T-helper 17 cell (primary cell): ENCODE data around the gene SACS. TPM values are rescaled to one million over a fixed set of nuclear protein-coding genes. Genes with fewer than 3 reads are reported as not detected.

ENCODE experiments used
- ATAC-seq: fragments of 150-1000 bp; cut with Tn5 transposase; 2 replicates; pipeline ENCODE4 v1.10.0; 2021; ENCODE audit warnings: mild to moderate bottlenecking, moderate library complexity
- DNase-seq, 3 donors: peaks; one replicate each; pipeline versions ENCODE4 v3.0.0 to v3.0.0-alpha.2; 2020 to 2021
- H3K9me3 ChIP-seq: one replicate; pipeline ENCODE4 v1.7.0; 2013; ENCODE audit warnings: low read length, mild to moderate bottlenecking; ENCODE audit not compliant: control insufficient read depth, poor library complexity, severe bottlenecking
- H3K27ac Mint-ChIP-seq: one replicate; pipeline ENCODE4 v1.8.0; 2022; ENCODE audit warnings: mild to moderate bottlenecking, moderate library complexity, mixed read lengths
- H3K27me3 Mint-ChIP-seq: one replicate; pipeline ENCODE4 v1.8.0; 2022; ENCODE audit warnings: mixed read lengths
- H3K36me3 Mint-ChIP-seq: one replicate; pipeline ENCODE4 v1.8.0; 2022; ENCODE audit warnings: low read depth, mixed read lengths
- H3K4me1 Mint-ChIP-seq: one replicate; pipeline ENCODE4 v1.8.0; 2022; ENCODE audit warnings: mild to moderate bottlenecking, mixed read lengths
- H3K4me3 Mint-ChIP-seq: one replicate; pipeline ENCODE4 v1.8.0; 2022; ENCODE audit warnings: mild to moderate bottlenecking, moderate library complexity, mixed read lengths
- total RNA-seq, 4 donors: library from RNA in 2 of 4; stranded (reverse) in 2 of 4; gene quantifications; one replicate each; pipeline ENCODE4 v1.2.3 and lab custom pipeline; 2022 to 2026

Gene SACS
- 10 to 100 TPM; 15.5 to 19.1 TPM for total RNA-seq
- 113 to 345 reads per million in 2 donors for total RNA-seq (lab: John Stamatoyannopoulos, UW)

GRCh38 chr13:23433171-23434153 lies at the start of gene SACS:
Gene SACS (minus strand): TSS chr13:23433702. CDS start chr13:23411239, 22,463 bp downstream.
- Mint-ChIP-seq H3K4me1 (peaks cover 6% of the 10 kb centered on the region), H3K27ac (no peak within 1 kb of the TSS), H3K27me3 (peaks cover 43% of the 10 kb centered on the region), H3K4me3 (peak within 1 kb of the TSS; percentile 19), H3K36me3 (peaks cover 3% of the 10 kb centered on the region)
- no peaks in the 10 kb centered on the region for H3K9me3 ChIP-seq
- DNase-seq (no peak), ATAC-seq (no peak)

- no peak overlapping the region for H3K27ac Mint-ChIP-seq
- H3K9me3 ChIP-seq = peaks cover 5% of the 10 kb centered on the region
- H3K4me3 Mint-ChIP-seq = no peak overlapping the region
- H3K36me3 Mint-ChIP-seq = no peaks in the 10 kb centered on the region
- H3K4me1 Mint-ChIP-seq = no peaks in the 10 kb centered on the region
- DNase-seq = no peak
- no peak for ATAC-seq
- peaks cover 25% of the 10 kb centered on the region for H3K27me3 Mint-ChIP-seq
These were observed 46.8 kb upstream of the SACS start for GRCh38 chr13:23480324-23480723.

GRCh38 chr13:23477101-23477500 lies 43.6 kb upstream of the SACS start:
- no peak for ATAC-seq
- Mint-ChIP-seq H3K36me3 (no peaks in the 10 kb centered on the region), H3K27me3 (peaks cover 31% of the 10 kb centered on the region), H3K4me1 (no peaks in the 10 kb centered on the region), H3K4me3 (no peak overlapping the region), H3K27ac (no peak overlapping the region)
- peaks cover 5% of the 10 kb centered on the region for H3K9me3 ChIP-seq
- DNase-seq = no peak

- no peaks in the 10 kb centered on the region for H3K9me3 ChIP-seq
- DNase-seq = no peak
- H3K27me3 Mint-ChIP-seq = peaks cover 42% of the 10 kb centered on the region
- ATAC-seq = no peak
- H3K4me3 Mint-ChIP-seq = no peak overlapping the region
- H3K36me3 Mint-ChIP-seq = no peaks in the 10 kb centered on the region
- H3K4me1 Mint-ChIP-seq = no peaks in the 10 kb centered on the region
- no peak overlapping the region for H3K27ac Mint-ChIP-seq
These were observed 39.7 kb upstream of the SACS start for GRCh38 chr13:23473221-23473620.

GRCh38 chr13:23472189-23472588 lies 38.7 kb upstream of the SACS start:
- no peak for ATAC-seq
- no peaks in the 10 kb centered on the region for H3K36me3 Mint-ChIP-seq
- H3K9me3 ChIP-seq = no peaks in the 10 kb centered on the region

GRCh38 chr13:23470790-23471614 lies 37.5 kb upstream of the SACS start:
- ATAC-seq (no peak), DNase-seq (no peak)
- peaks cover 2% of the 10 kb centered on the region for H3K4me1 Mint-ChIP-seq
- H3K4me3 Mint-ChIP-seq = no peak overlapping the region
- no peaks in the 10 kb centered on the region for H3K9me3 ChIP-seq
- no peaks in the 10 kb centered on the region for H3K36me3 Mint-ChIP-seq
- H3K27me3 Mint-ChIP-seq = peaks cover 34% of the 10 kb centered on the region
- no peak overlapping the region for H3K27ac Mint-ChIP-seq

More at GRCh38 chr13:23472189-23472588, 38.7 kb upstream of the SACS start:
- Mint-ChIP-seq H3K4me1 (no peaks in the 10 kb centered on the region), H3K4me3 (no peak overlapping the region), H3K27ac (no peak overlapping the region), H3K27me3 (peaks cover 36% of the 10 kb centered on the region)
- no peak for DNase-seq

GRCh38 chr13:23469951-23470421 lies 36.5 kb upstream of the SACS start:
- Mint-ChIP-seq H3K27me3 (peaks cover 23% of the 10 kb centered on the region), H3K4me3 (no peak overlapping the region)
- ATAC-seq = no peak

GRCh38 chr13:23468811-23469210 lies 35.3 kb upstream of the SACS start:
- DNase-seq (no peak), ATAC-seq (no peak)
- H3K36me3 Mint-ChIP-seq = no peaks in the 10 kb centered on the region
- H3K4me1 Mint-ChIP-seq = peaks cover 2% of the 10 kb centered on the region
- no peak overlapping the region for H3K27ac Mint-ChIP-seq
- H3K27me3 Mint-ChIP-seq = peaks cover 21% of the 10 kb centered on the region
- no peak overlapping the region for H3K4me3 Mint-ChIP-seq
- H3K9me3 ChIP-seq = no peaks in the 10 kb centered on the region

More at GRCh38 chr13:23469951-23470421, 36.5 kb upstream of the SACS start:
- no peak overlapping the region for H3K27ac Mint-ChIP-seq
- peaks cover 2% of the 10 kb centered on the region for H3K4me1 Mint-ChIP-seq
- no peaks in the 10 kb centered on the region for H3K9me3 ChIP-seq
- DNase-seq = no peak
- H3K36me3 Mint-ChIP-seq = no peaks in the 10 kb centered on the region

- no peaks in the 10 kb centered on the region for H3K9me3 ChIP-seq
- H3K36me3 Mint-ChIP-seq = no peaks in the 10 kb centered on the region
- DNase-seq (no peak), ATAC-seq (no peak)
- H3K4me3 Mint-ChIP-seq = no peak overlapping the region
- peaks cover 5% of the 10 kb centered on the region for H3K4me1 Mint-ChIP-seq
- no peak overlapping the region for H3K27ac Mint-ChIP-seq
- peaks cover 30% of the 10 kb centered on the region for H3K27me3 Mint-ChIP-seq
These were observed 34.4 kb upstream of the SACS start for GRCh38 chr13:23467932-23468278.

- no peaks in the 10 kb centered on the region for H3K9me3 ChIP-seq
- Mint-ChIP-seq H3K27ac (no peak overlapping the region), H3K36me3 (no peaks in the 10 kb centered on the region), H3K4me3 (peak overlapping the region; percentile 9), H3K27me3 (peaks cover 27% of the 10 kb centered on the region), H3K4me1 (peaks cover 5% of the 10 kb centered on the region)
- DNase-seq (no peak), ATAC-seq (no peak)
These were observed 33.8 kb upstream of the SACS start for GRCh38 chr13:23467048-23467931.

GRCh38 chr13:23466144-23467002 lies 32.9 kb upstream of the SACS start:
- H3K4me3 Mint-ChIP-seq = peak overlapping the region; percentile 85
- ATAC-seq = peak; percentile 93
- peaks cover 25% of the 10 kb centered on the region for H3K27me3 Mint-ChIP-seq
- peaks cover 5% of the 10 kb centered on the region for H3K4me1 Mint-ChIP-seq
- no peak overlapping the region for H3K27ac Mint-ChIP-seq
- H3K9me3 ChIP-seq = no peaks in the 10 kb centered on the region
- H3K36me3 Mint-ChIP-seq = no peaks in the 10 kb centered on the region
- peak; percentile 26 to 40 (median 37) for DNase-seq

GRCh38 chr13:23463661-23464060 lies 30.2 kb upstream of the SACS start:
- H3K4me3 Mint-ChIP-seq = no peak overlapping the region
- no peak for ATAC-seq
- H3K9me3 ChIP-seq = no peaks in the 10 kb centered on the region
- H3K4me1 Mint-ChIP-seq = peaks cover 12% of the 10 kb centered on the region
- no peak overlapping the region for H3K27ac Mint-ChIP-seq
- no peak for DNase-seq
- peaks cover 29% of the 10 kb centered on the region for H3K27me3 Mint-ChIP-seq
- H3K36me3 Mint-ChIP-seq = no peaks in the 10 kb centered on the region
